Smooth muscle cell (in vitro differentiated cells): ENCODE data around the gene RFC3. TPM values are rescaled to one million over a fixed set of nuclear protein-coding genes. Genes with fewer than 3 reads are reported as not detected.

Experiments used
- DNase-seq: peaks from one replicate; lab custom pipeline; 2025; ENCODE audit not compliant: unreplicated experiment; lab: John Stamatoyannopoulos, UW
- H2AFZ ChIP-seq: fragments of 200-600 bp; sonication (generic); 2 replicates; pipeline ENCODE4 v1.6.0; 2016; ENCODE audit warnings: antibody characterized with exemption, low read depth, mild to moderate bottlenecking
- H3F3A ChIP-seq: fragments of 200-600 bp; sonication (generic); 2 replicates; pipeline ENCODE4 v1.6.0; 2017; ENCODE audit warnings: antibody characterized with exemption, low read depth
- H3K27ac ChIP-seq: fragments of 200-600 bp; sonication (generic); 2 replicates; pipeline ENCODE4 v1.5.1; 2016; ENCODE audit warnings: low read depth, mild to moderate bottlenecking
- H3K27me3 ChIP-seq: fragments of 200-600 bp; sonication (generic); 2 replicates; pipeline ENCODE4 v1.6.1; 2016; ENCODE audit warnings: low read depth, mild to moderate bottlenecking
- H3K36me3 ChIP-seq: fragments of 200-600 bp; sonication (generic); 2 replicates; pipeline ENCODE4 v1.5.1; 2016; ENCODE audit warnings: low read depth
- H3K4me1 ChIP-seq: fragments of 200-600 bp; sonication (generic); 2 replicates; pipeline ENCODE4 v1.5.1; 2016; ENCODE audit warnings: low read depth
- H3K4me2 ChIP-seq: fragments of 200-600 bp; sonication (generic); 2 replicates; pipeline ENCODE4 v1.6.0; 2016; ENCODE audit warnings: mild to moderate bottlenecking
- H3K4me3 ChIP-seq: fragments of 200-600 bp; sonication (generic); 2 replicates; pipeline ENCODE4 v1.5.1; 2016; ENCODE audit warnings: mild to moderate bottlenecking
- H3K79me2 ChIP-seq: fragments of 200-600 bp; sonication (generic); 2 replicates; pipeline ENCODE4 v1.6.0; 2016; ENCODE audit warnings: low read depth, mild to moderate bottlenecking
- H3K9ac ChIP-seq: fragments of 200-600 bp; sonication (generic); 2 replicates; pipeline ENCODE4 v1.6.0; 2016; ENCODE audit warnings: low read depth
- H3K9me3 ChIP-seq: fragments of 200-600 bp; sonication (generic); replicated peaks from 2 replicates; pipeline ENCODE4 v1.5.1; 2016; ENCODE audit warnings: low read depth
- H4K20me1 ChIP-seq: fragments of 200-600 bp; sonication (generic); 2 replicates; pipeline ENCODE4 v1.6.0; 2016; ENCODE audit warnings: low read depth
- WGBS: methylation state at CpG from one replicate; pipeline ENCODE4 v1.1.7; 2016; ENCODE audit warnings: low lambda C conversion rate; 5-methylcytosine and 5-hydroxymethylcytosine counted together
- polyA plus RNA-seq: library from polyadenylated mRNA; unstranded; fragments of >200 nt; fragmentation: Nextera tagmentation; extraction: Ambion mirVana; gene quantifications from 2 replicates; pipeline ENCODE4 v1.2.1, GENCODE V29; 2016
- total RNA-seq: library from RNA; depleted of rRNA; stranded (reverse); fragments of >200 nt; gene quantifications from 2 replicates; pipeline ENCODE4 v1.2.3, GENCODE V29; 2014
- TF ChIP-seq, protein P1 (sequence below): fragments of 200-600 bp; sonication (generic); IDR thresholded peaks from 2 replicates; pipeline ENCODE4 v1.5.1; 2017; ENCODE audit warnings: borderline replicate concordance, mild to moderate bottlenecking, antibody characterized with exemption; ENCODE audit not compliant: insufficient read depth, poor library complexity, severe bottlenecking

The RFC3 gene, protein sequence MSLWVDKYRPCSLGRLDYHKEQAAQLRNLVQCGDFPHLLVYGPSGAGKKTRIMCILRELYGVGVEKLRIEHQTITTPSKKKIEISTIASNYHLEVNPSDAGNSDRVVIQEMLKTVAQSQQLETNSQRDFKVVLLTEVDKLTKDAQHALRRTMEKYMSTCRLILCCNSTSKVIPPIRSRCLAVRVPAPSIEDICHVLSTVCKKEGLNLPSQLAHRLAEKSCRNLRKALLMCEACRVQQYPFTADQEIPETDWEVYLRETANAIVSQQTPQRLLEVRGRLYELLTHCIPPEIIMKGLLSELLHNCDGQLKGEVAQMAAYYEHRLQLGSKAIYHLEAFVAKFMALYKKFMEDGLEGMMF
- 10.2 and 11.6 TPM in 2 replicates for total RNA-seq
- polyA plus RNA-seq, result 5.3 and 7.3 TPM in 2 replicates

DNA sequence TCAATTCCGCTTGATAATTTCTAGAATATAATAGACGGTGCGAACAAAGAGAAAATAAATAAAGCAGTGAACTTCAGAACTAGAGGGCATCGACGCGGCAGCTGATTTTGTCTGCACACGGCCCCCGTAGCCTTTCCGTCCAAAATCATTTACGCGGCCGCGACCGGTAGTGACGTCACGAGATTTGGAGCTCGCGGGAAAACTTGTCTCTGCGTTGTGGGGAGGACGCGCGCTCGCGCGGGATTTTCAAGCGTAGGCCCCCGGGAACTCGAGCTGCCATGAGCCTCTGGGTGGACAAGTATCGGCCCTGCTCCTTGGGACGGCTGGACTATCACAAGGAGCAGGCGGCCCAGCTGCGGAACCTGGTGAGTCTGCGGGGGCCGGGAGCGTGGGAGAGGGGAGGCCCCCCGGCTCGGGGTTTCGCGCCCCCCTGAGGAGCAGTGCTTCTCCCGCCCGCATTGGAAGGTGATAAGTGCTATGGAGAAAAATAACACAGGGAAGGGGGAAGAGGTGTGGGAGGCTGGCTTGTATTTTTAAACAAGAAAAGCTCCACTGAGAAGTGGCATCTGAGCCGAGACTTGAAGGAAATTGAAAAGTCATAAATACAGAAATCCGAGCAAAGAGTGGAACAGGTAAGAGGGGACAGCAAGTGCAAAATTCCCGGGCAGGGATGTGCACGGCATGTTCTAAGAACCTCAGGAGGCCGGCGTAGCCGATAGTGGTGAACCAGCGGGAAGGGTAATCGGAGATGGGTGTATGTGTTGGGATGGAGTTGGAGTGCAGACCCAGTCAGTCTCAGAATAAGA, at the start of gene RFC3:
Gene RFC3, plus strand, starts transcription at position 249 of the 806 bp plus-strand sequence. Its CDS starts 30 bp downstream, at position 279.
- Histone ChIP-seq H3K27ac (peak within 1 kb of the TSS; percentile 77), H3K36me3 (no peaks in the 10 kb centered on the region), H3F3A (no peaks in the 10 kb centered on the region), H3K4me1 (peaks cover 15% of the 10 kb centered on the region), H2AFZ (peak within 1 kb of the TSS; percentile 100), H3K79me2 (peaks cover 5% of the 10 kb centered on the region), H4K20me1 (no peaks in the 10 kb centered on the region), H3K4me3 (peak within 1 kb of the TSS; percentile 84), H3K9ac (peak within 1 kb of the TSS; percentile 88), H3K9me3 (no peaks in the 10 kb centered on the region), H3K27me3 (peaks cover 10% of the 10 kb centered on the region), H3K4me2 (peak within 1 kb of the TSS; percentile 97)
- peak; percentile 63 for DNase-seq
- WGBS, result 1% methylated on average over 50 of the region's 50 CpGs
- TF ChIP-seq, protein P1, sequence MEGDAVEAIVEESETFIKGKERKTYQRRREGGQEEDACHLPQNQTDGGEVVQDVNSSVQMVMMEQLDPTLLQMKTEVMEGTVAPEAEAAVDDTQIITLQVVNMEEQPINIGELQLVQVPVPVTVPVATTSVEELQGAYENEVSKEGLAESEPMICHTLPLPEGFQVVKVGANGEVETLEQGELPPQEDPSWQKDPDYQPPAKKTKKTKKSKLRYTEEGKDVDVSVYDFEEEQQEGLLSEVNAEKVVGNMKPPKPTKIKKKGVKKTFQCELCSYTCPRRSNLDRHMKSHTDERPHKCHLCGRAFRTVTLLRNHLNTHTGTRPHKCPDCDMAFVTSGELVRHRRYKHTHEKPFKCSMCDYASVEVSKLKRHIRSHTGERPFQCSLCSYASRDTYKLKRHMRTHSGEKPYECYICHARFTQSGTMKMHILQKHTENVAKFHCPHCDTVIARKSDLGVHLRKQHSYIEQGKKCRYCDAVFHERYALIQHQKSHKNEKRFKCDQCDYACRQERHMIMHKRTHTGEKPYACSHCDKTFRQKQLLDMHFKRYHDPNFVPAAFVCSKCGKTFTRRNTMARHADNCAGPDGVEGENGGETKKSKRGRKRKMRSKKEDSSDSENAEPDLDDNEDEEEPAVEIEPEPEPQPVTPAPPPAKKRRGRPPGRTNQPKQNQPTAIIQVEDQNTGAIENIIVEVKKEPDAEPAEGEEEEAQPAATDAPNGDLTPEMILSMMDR, result no peak

GRCh38 chr13:33771296-33771695, 46.7 kb upstream of the RFC3 start:
- no peak overlapping the region for H3K4me3 ChIP-seq
- H3K36me3 ChIP-seq, result no peaks in the 10 kb centered on the region
- no peaks in the 10 kb centered on the region for H3K4me1 ChIP-seq
- no peaks in the 10 kb centered on the region for H3K9me3 ChIP-seq
- H3K9ac ChIP-seq, result no peak overlapping the region
- H2AFZ ChIP-seq, result no peak overlapping the region
- DNase-seq, result no peak
- no peaks in the 10 kb centered on the region for H3K27me3 ChIP-seq
- no peak overlapping the region for H3K27ac ChIP-seq
- H4K20me1 ChIP-seq, result no peaks in the 10 kb centered on the region
- no peaks in the 10 kb centered on the region for H3K79me2 ChIP-seq
- WGBS, result 48% methylated on average over 2 of the region's 2 CpGs
- H3F3A ChIP-seq, result no peaks in the 10 kb centered on the region
- TF ChIP-seq, protein P1, result no peak
- no peak overlapping the region for H3K4me2 ChIP-seq

DNA sequence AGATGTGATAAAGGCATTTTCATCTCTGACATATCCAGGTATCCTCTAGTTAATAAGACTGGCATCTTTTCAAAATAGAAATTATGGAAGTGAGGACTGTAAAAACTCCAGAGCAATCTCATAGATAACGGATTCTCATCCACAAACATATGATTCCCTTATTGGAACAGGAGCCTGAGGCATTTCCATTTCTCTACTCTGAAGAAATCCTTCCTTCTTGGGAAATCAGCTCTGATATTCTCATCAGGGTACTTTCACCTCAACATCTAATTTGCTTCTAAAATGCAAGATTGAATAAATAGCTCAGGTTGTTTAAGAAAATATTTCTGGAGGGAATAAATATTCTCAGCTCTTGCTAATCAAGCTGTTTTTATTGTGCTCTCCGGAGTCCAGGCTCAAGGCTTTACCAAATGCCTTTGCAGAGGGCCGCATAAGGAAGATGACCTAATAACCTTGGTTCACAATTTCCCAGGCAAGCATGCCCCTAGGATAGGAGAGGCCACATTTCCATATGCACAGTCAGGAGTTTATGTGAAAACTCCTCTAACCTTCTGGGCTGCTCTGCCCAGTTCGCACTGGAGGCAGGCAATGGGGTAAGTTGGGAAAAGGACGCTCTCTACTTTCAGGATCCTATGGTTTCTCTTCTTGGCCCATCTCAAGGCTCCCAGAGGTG, 44.0 kb upstream of the RFC3 start:
- Histone ChIP-seq H4K20me1 (no peaks in the 10 kb centered on the region), H3K4me3 (no peak overlapping the region), H3F3A (no peaks in the 10 kb centered on the region)

More for the DNA sequence above, 44.0 kb upstream of the RFC3 start:
- Histone ChIP-seq H3K4me1 (no peaks in the 10 kb centered on the region), H3K79me2 (no peaks in the 10 kb centered on the region), H3K9me3 (no peaks in the 10 kb centered on the region), H3K9ac (no peak overlapping the region), H3K27me3 (peaks cover 4% of the 10 kb centered on the region), H3K4me2 (no peak overlapping the region), H3K27ac (no peak overlapping the region), H3K36me3 (no peaks in the 10 kb centered on the region), H2AFZ (no peak overlapping the region)
- TF ChIP-seq, protein P1, result no peak
- DNase-seq, result no peak
- WGBS, result 85% methylated on average over 5 of the region's 5 CpGs
